Liver (tissue), 9 donors: Measurements from ENCODE around the gene DGKQ. TPM values are rescaled to one million over a fixed set of nuclear protein-coding genes. Genes with fewer than 3 reads are reported as not detected.

Experiments
- DNase-seq: peaks from one replicate; pipeline ENCODE4 v3.0.0-alpha.2; 2017; ENCODE audit warnings: low spot score
- H3K27ac ChIP-seq, 2 donors: one replicate each; pipeline ENCODE4 v1.7.0; 2013; ENCODE audit warnings: inconsistent platforms in 2 of 2, low read length in 2 of 2, control low read depth in 1 of 2, low read depth in 1 of 2, mild to moderate bottlenecking in 1 of 2
- H3K27me3 ChIP-seq, 4 donors: one replicate each; pipeline versions ENCODE4 v1.6.1 to v1.7.0; 2013; ENCODE audit warnings: low read length in 3 of 4, inconsistent platforms in 1 of 4, mild to moderate bottlenecking in 1 of 4, moderate library complexity in 1 of 4; ENCODE audit not compliant: control insufficient read depth in 4 of 4, insufficient read depth in 4 of 4
- H3K36me3 ChIP-seq, 4 donors: one replicate each; pipeline versions ENCODE4 v1.6.1 to v1.7.0; 2013; ENCODE audit warnings: low read length in 3 of 4, mild to moderate bottlenecking in 3 of 4, low read depth in 1 of 4, moderate library complexity in 1 of 4; ENCODE audit not compliant: control insufficient read depth in 4 of 4, insufficient read depth in 3 of 4
- H3K4me1 ChIP-seq, 4 donors: one replicate each; pipeline versions ENCODE4 v1.6.1 to v1.7.0; 2013; ENCODE audit warnings: low read length in 3 of 4, mild to moderate bottlenecking in 3 of 4, moderate library complexity in 1 of 4; ENCODE audit not compliant: control insufficient read depth in 4 of 4, insufficient read depth in 4 of 4
- H3K4me3 ChIP-seq, 3 donors: one replicate each; pipeline versions ENCODE4 v1.6.1 to v1.7.0; 2013; ENCODE audit warnings: low read length in 3 of 3, control low read depth in 1 of 3, low read depth in 1 of 3, mild to moderate bottlenecking in 1 of 3
- H3K9ac ChIP-seq, 2 donors: one replicate each; pipeline ENCODE4 v1.7.0; 2013; ENCODE audit warnings: low read length in 2 of 2, mild to moderate bottlenecking in 2 of 2, moderate library complexity in 2 of 2, control low read depth in 1 of 2, low read depth in 1 of 2
- H3K9me3 ChIP-seq, 4 donors: one replicate each; pipeline versions ENCODE4 v1.6.1 to v1.7.0; 2013; ENCODE audit warnings: low read length in 3 of 4; ENCODE audit not compliant: control insufficient read depth in 4 of 4
- CTCF ChIP-seq: fragments of 150-350 bp; IDR thresholded peaks from 2 replicates; pipeline ENCODE4 v1.5.1; 2017; ENCODE audit warnings: improper control_type of control experiment, low read depth, low read length; ENCODE audit not compliant: missing input control
- EGR1 ChIP-seq, 2 donors: IDR thresholded peaks; 2 replicates each; pipeline ENCODE4 v1.6.1; 2016 to 2018; ENCODE audit warnings: antibody characterized with exemption in 2 of 2, low read depth in 2 of 2
- FOXA1 ChIP-seq: IDR thresholded peaks from 2 replicates; pipeline ENCODE4 v1.6.1; 2016; ENCODE audit warnings: antibody characterized with exemption
- FOXA2 ChIP-seq: IDR thresholded peaks from 2 replicates; pipeline ENCODE4 v1.6.1; 2016; ENCODE audit warnings: antibody characterized with exemption
- GABPA ChIP-seq, 2 donors: IDR thresholded peaks in 1 of 2; conservative IDR thresholded peaks in 1 of 2; 2 replicates each; pipeline ENCODE4 v1.6.1; 2016; ENCODE audit warnings: antibody characterized with exemption in 2 of 2, mild to moderate bottlenecking in 1 of 2, moderate library complexity in 1 of 2
- HNF4A ChIP-seq, 2 donors: conservative IDR thresholded peaks; 2 replicates each; pipeline ENCODE4 v1.6.1; 2016; ENCODE audit warnings: antibody characterized with exemption in 2 of 2, mild to moderate bottlenecking in 2 of 2
- HNF4G ChIP-seq: IDR thresholded peaks from 2 replicates; pipeline ENCODE4 v1.6.1; 2016; ENCODE audit warnings: antibody characterized with exemption
- JUND ChIP-seq, 2 donors: IDR thresholded peaks; 2 replicates each; pipeline ENCODE4 v1.6.1; 2016; ENCODE audit warnings: antibody characterized with exemption in 2 of 2
- MAX ChIP-seq: IDR thresholded peaks from 2 replicates; pipeline ENCODE4 v1.6.1; 2016; ENCODE audit warnings: antibody characterized with exemption
- NR2F2 ChIP-seq: IDR thresholded peaks from 2 replicates; pipeline ENCODE4 v1.6.1; 2016; ENCODE audit warnings: antibody characterized with exemption
- RAD21 ChIP-seq, 2 donors: IDR thresholded peaks; 2 replicates each; pipeline ENCODE4 v1.6.1; 2016; ENCODE audit warnings: antibody characterized with exemption in 2 of 2, mild to moderate bottlenecking in 2 of 2
- REST ChIP-seq: IDR thresholded peaks from 2 replicates; pipeline ENCODE4 v1.6.1; 2016; ENCODE audit warnings: antibody characterized with exemption, mild to moderate bottlenecking
- RXRA ChIP-seq, 2 donors: IDR thresholded peaks; 2 replicates each; pipeline ENCODE4 v1.6.1; 2017 to 2018; ENCODE audit warnings: antibody characterized with exemption in 2 of 2, mild to moderate bottlenecking in 1 of 2
- TAF1 ChIP-seq: conservative IDR thresholded peaks from 2 replicates; pipeline ENCODE4 v1.6.1; 2016; ENCODE audit warnings: antibody characterized with exemption, mild to moderate bottlenecking
- WGBS: extraction: QIAGEN DNeasy Blood & Tissue Kit; methylation state at CpG from one replicate; pipeline ENCODE4 v1.1.7; 2013; 5-methylcytosine and 5-hydroxymethylcytosine counted together
- polyA plus RNA-seq, 2 donors: library from polyadenylated mRNA; stranded (reverse) in 1 of 2; unstranded in 1 of 2; fragments of 200-250 nt in 1 of 2; fragments of >200 nt in 1 of 2; fragmentation: Nextera tagmentation in 1 of 2; extraction: Ambion mirVana in 1 of 2; gene quantifications; one replicate each; pipeline versions ENCODE4 v1.2.1 to v1.2.3, GENCODE V29; 2013 to 2015
- total RNA-seq, 2 donors: library from RNA; depleted of rRNA; stranded (reverse); fragments of >200 nt; gene quantifications; one replicate each; pipeline ENCODE4 v1.2.3, GENCODE V29; 2014
- donor health status: healthy.
- donor health status: healthy.
- donor health status: healthy.
- donor health status: healthy.
- donor health status: healthy.

DGKQ gene
- total and polyA plus RNA-seq, 4 donors = 1.5 to 8.8 (median 3.6) TPM

GRCh38 chr4:950136-951020, 23.0 kb downstream of the DGKQ start:
- WGBS = 95% methylated on average over 30 of the region's 30 CpGs
- Histone ChIP-seq H3K9me3 (no peaks in the 10 kb centered on the region), H3K4me3 (no peak overlapping the region), H3K4me1 (no peaks in the 10 kb centered on the region), H3K9ac (no peak overlapping the region), H3K27ac (no peak overlapping the region), H3K36me3 (peaks cover 0 to 17% (median 4%) of the 10 kb centered on the region in 4 donors), H3K27me3 (no peaks in the 10 kb centered on the region)
- no peak for TF ChIP-seq TAF1
- no peak for TF ChIP-seq MAX
- TF ChIP-seq NR2F2 = no peak
- TF ChIP-seq JUND (IDR thresholded peaks at IDR 0.05) = no peak
- no peak for DNase-seq

- no peak for DNase-seq
- Histone ChIP-seq H3K27me3 (no peaks in the 10 kb centered on the region), H3K9me3 (no peaks in the 10 kb centered on the region), H3K4me1 (no peaks in the 10 kb centered on the region), H3K9ac (no peak overlapping the region), H3K36me3 (peaks cover 0 to 10% (median 3%) of the 10 kb centered on the region in 4 donors), H3K4me3 (no peak overlapping the region), H3K27ac (no peak overlapping the region)
- TF ChIP-seq GABPA (IDR thresholded peaks at IDR 0.05 in 1 of 2, conservative IDR thresholded peaks at IDR 0.05 in 1 of 2) = no peak
- no peak for TF ChIP-seq REST
- no peak for TF ChIP-seq CTCF
- 95% methylated on average over 20 of the region's 20 CpGs for WGBS
These were observed 23.7 kb downstream of the DGKQ start for GRCh38 chr4:949656-950055.

- Histone ChIP-seq H3K36me3 (peaks cover 0 to 8% (median 2%) of the 10 kb centered on the region in 4 donors), H3K4me3 (no peak overlapping the region), H3K9me3 (no peaks in the 10 kb centered on the region), H3K4me1 (no peaks in the 10 kb centered on the region), H3K9ac (no peak overlapping the region), H3K27ac (no peak overlapping the region), H3K27me3 (no peaks in the 10 kb centered on the region)
- no peak for DNase-seq
- WGBS = 93% methylated on average over 13 of the region's 13 CpGs
- TF ChIP-seq EGR1 (IDR thresholded peaks at IDR 0.05; ENCODE audit: low read depth in 2 of 2) (no peak), HNF4A (conservative IDR thresholded peaks at IDR 0.05) (no peak), MAX (no peak), RXRA (IDR thresholded peaks at IDR 0.05) (no peak), CTCF (no peak), HNF4G (no peak), FOXA2 (no peak), REST (no peak), GABPA (IDR thresholded peaks at IDR 0.05 in 1 of 2, conservative IDR thresholded peaks at IDR 0.05 in 1 of 2) (no peak), RAD21 (IDR thresholded peaks at IDR 0.05) (no peak), TAF1 (no peak), FOXA1 (no peak)
These were observed 24.5 kb downstream of the DGKQ start for GRCh38 chr4:948936-949300.
